HepG2 (cell line): ENCODE measurements around the gene CEBPA. TPM values are rescaled to one million over a fixed set of nuclear protein-coding genes. Genes with fewer than 3 reads are reported as not detected.

Source experiments
- ISL2 ChIP-seq: sonication (generic); formaldehyde crosslinking; IDR thresholded peaks from 2 replicates; pipeline ENCODE4 v1.5.0; 2020; ENCODE audit warnings: missing genetic modification reagents
- MTERF4 ChIP-seq: sonication (generic); formaldehyde crosslinking; IDR thresholded peaks from 2 replicates; pipeline ENCODE4 v1.8.0; 2023; ENCODE audit warnings: mild to moderate bottlenecking, missing genetic modification reagents
- MYNN ChIP-seq: sonication (generic); formaldehyde crosslinking; IDR thresholded peaks from 2 replicates; pipeline ENCODE4 v1.4.0; 2020; ENCODE audit warnings: mild to moderate bottlenecking, low read depth, missing genetic modification reagents
- NCOA2 ChIP-seq: sonication (generic); formaldehyde crosslinking; IDR thresholded peaks from 2 replicates; pipeline ENCODE4 v1.8.0; 2022; ENCODE audit warnings: inconsistent platforms
- NFE2 ChIP-seq: sonication (generic); formaldehyde crosslinking; IDR thresholded peaks from 2 replicates; pipeline ENCODE4 v1.4.0; 2020; ENCODE audit warnings: missing genetic modification reagents
- PRDM4 ChIP-seq: sonication (generic); formaldehyde crosslinking; IDR thresholded peaks from 2 replicates; pipeline ENCODE4 v1.9.0; 2021; ENCODE audit warnings: missing genetic modification reagents, borderline replicate concordance
- RELA ChIP-seq: sonication (generic); formaldehyde crosslinking; IDR thresholded peaks from 2 replicates; pipeline ENCODE4 v1.4.0; 2020; ENCODE audit warnings: missing genetic modification reagents
- ZNF264 ChIP-seq: sonication (generic); formaldehyde crosslinking; IDR thresholded peaks from 2 replicates; pipeline ENCODE4 v1.4.0; 2020; ENCODE audit warnings: missing genetic modification reagents
- ZNF407 ChIP-seq: sonication (generic); formaldehyde crosslinking; IDR thresholded peaks from one replicate; pipeline ENCODE4 v1.5.1; 2020; ENCODE audit warnings: mild to moderate bottlenecking, missing genetic modification reagents; ENCODE audit errors: not compliant biosample characterization
- ZNF570 ChIP-seq: sonication (generic); formaldehyde crosslinking; IDR thresholded peaks from 2 replicates; pipeline ENCODE4 v1.4.0; 2020; ENCODE audit warnings: mild to moderate bottlenecking, missing genetic modification reagents, borderline replicate concordance
- ZNF580 ChIP-seq: IDR thresholded peaks from 2 replicates; pipeline ENCODE4 v1.6.1; 2016; ENCODE audit warnings: low read depth, borderline replicate concordance
- ZNF607 ChIP-seq: sonication (generic); formaldehyde crosslinking; IDR thresholded peaks from 2 replicates; pipeline ENCODE4 v1.5.1; 2020; ENCODE audit warnings: missing genetic modification reagents, mild to moderate bottlenecking, borderline replicate concordance
- polyA plus RNA-seq, 8 experiments: library from polyadenylated mRNA; depleted of rRNA in 3 of 8; stranded (reverse) in 7 of 8; unstranded in 1 of 8; fragments of >200 nt; fragmentation: Illumina TruSeq in 4 of 8; extraction: Trizol in 4 of 8; gene quantifications; 2 replicates each; pipeline versions ENCODE4 v1.2.1 to v1.2.3, GENCODE V29; 2011 to 2016; ENCODE audit warnings: low read depth in 4 of 8, missing spikeins in 1 of 8, mixed read lengths in 1 of 8; ENCODE audit not compliant: insufficient read depth in 1 of 8
- total RNA-seq, 5 experiments: library from RNA; depleted of rRNA; stranded (reverse); fragments of >200 nt; fragmentation: Illumina TruSeq; extraction: Trizol; gene quantifications; 2 replicates each; pipeline ENCODE4 v1.2.3, GENCODE V29; 2016; ENCODE audit warnings: low read depth in 1 of 5

The CEBPA gene
- total and polyA plus RNA-seq, 2 of the 13 experiments (the other 11 are each of a cell fraction or from before 2014, with no cell fraction given) = 24.8 to 103 TPM

- TF ChIP-seq ZNF407 (CRISPR knock-in tag) (no peak), ZNF580 (CRISPR knock-in tag) (peak; percentile 38; the same call in 1 of the 2 replicates), ZNF607 (no peak), MTERF4 (CRISPR knock-in tag) (no peak), NCOA2 (CRISPR knock-in tag) (peak; percentile 50; the same call in 1 of the 2 replicates), RELA (CRISPR knock-in tag) (no peak), ISL2 (CRISPR knock-in tag) (0 out of 2 replicates have a peak, but pooled peaks have one; percentile 40), NFE2 (CRISPR knock-in tag) (no peak), PRDM4 (no peak), ZNF264 (no peak), MYNN (CRISPR knock-in tag) (no peak), ZNF570 (CRISPR knock-in tag) (no peak)
Measured at GRCh38 chr19:33348301-33349010, 46.1 kb upstream of the CEBPA start (continued).
